ENCODE data around the gene BCOR. TPM values are rescaled to one million over a fixed set of nuclear protein-coding genes. Genes with fewer than 3 reads are reported as not detected.

Gene BCOR
- 10.0 and 12.1 TPM in 2 replicates for total RNA-seq

DNA sequence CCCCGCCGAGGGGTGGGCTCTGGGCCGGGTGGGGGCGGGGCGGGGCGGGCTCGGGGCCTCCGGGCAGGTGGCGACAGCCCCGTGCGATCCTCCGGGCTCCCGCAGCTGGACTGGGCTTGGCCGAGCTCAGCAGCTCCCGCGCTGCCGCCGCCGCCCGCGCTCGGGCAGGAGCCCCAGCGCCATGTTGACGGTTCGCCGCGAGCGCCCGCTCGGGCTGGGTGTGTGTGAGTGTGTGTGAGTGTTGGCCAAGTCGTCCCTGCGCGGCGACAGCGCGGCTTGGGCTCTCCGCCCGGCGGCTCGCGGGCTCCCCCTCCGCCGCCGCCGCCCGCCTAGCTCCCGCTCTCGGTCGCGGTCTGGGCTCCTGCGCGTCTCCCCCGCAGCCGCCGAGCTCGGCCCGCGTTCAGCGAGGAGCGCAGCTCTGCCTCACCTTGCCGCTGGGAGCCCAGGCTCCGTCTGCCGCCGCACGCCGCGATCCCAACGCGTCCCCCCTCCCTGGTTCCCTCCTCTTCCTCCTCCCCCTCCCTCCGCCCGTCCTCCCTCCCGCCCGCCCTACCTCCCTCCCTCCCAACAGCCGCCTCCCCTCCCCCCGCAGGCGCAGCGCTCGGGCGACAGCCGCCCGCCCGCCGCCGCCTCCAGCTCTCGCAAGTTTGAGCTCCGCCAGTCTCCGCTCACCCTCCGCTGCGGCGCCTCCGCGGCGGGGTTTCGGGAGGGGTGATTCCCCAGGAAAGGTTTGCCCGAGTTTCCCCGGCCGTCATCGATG, at the start of gene BCOR:
Gene BCOR (minus strand): TSS at position 455 of the 760 bp plus-strand sequence. CDS start 20,029 bp downstream, outside the sequence.

